A549 (cell line): Measurements from ENCODE around the gene SLC38A11. TPM values are rescaled to one million over a fixed set of nuclear protein-coding genes. Genes with fewer than 3 reads are reported as not detected.

Experiments used
- ATAC-seq, 2 experiments: fragments of 200-7000 bp in 1 of 2; fragments of >200 bp in 1 of 2; cut with Nextera tagmentation in 1 of 2; cut with Tn5 transposase in 1 of 2; 3 replicates each; pipeline versions ENCODE4 v1.8.0 to v1.9.1; 2018 to 2020; ENCODE audit warnings: mild to moderate bottlenecking in 1 of 2, moderate library complexity in 1 of 2
- CTCF ChIA-PET: fragments of 300-600 bp; sonication (Branson Sonifier 250); formaldehyde crosslinking; extraction: SDS; loops from one replicate; lab custom pipeline; 2021; ENCODE audit warnings: antibody characterized with exemption, inconsistent platforms; lab: Yijun Ruan, JAX
- POLR2A ChIA-PET: fragments of 350-600 bp; formaldehyde crosslinking; extraction: SDS; loops from one replicate; lab custom pipeline; 2021; ENCODE audit warnings: antibody characterized with exemption, inconsistent platforms; lab: Yijun Ruan, JAX
- DNase-seq, 2 experiments: peaks; one replicate each; pipeline versions ENCODE4 v3.0.0 to v3.0.0-alpha.2; 2011 to 2016; ENCODE audit warnings: low read depth in 1 of 2, low spot score in 1 of 2
- FAIRE-seq: peaks from 2 replicates; lab custom pipeline; 2011; peaks lifted over from hg19 to GRCh38; lab: Jason Lieb, UNC
- H3K27ac ChIP-seq, 2 experiments: fragments of >200 bp; sonication (Bioruptor Twin); formaldehyde crosslinking; 3 replicates each; pipeline ENCODE4 v1.5.1; 2016 to 2017
- H3K4me1 ChIP-seq: fragments of >200 bp; sonication (Bioruptor Twin); formaldehyde crosslinking; 3 replicates; pipeline ENCODE4 v1.6.1; 2016
- H3K4me2 ChIP-seq: fragments of >200 bp; sonication (Bioruptor Twin); formaldehyde crosslinking; 3 replicates; pipeline ENCODE4 v1.6.1; 2016
- H3K4me3 ChIP-seq: fragments of >200 bp; sonication (Bioruptor Twin); formaldehyde crosslinking; 3 replicates; pipeline ENCODE4 v1.5.1; 2016
- H3K9me3 ChIP-seq: fragments of >200 bp; sonication (Bioruptor Twin); formaldehyde crosslinking; 3 replicates; pipeline ENCODE4 v1.6.1; 2016
- ATOH8 ChIP-seq: fragments of 250-450 bp; sonication (Bioruptor Pico); IDR thresholded peaks from 2 replicates; pipeline ENCODE4 v1.5.0; 2020; ENCODE audit warnings: low read depth, mild to moderate bottlenecking, moderate library complexity
- BCL3 ChIP-seq: fragments of >200 bp; sonication (Bioruptor Twin); formaldehyde crosslinking; IDR thresholded peaks from 3 replicates; pipeline ENCODE4 v1.6.1; 2016
- CBX8 ChIP-seq: fragments of 200-600 bp; sonication (generic); IDR thresholded peaks from 2 replicates; pipeline ENCODE4 v1.6.1; 2016
- E2F6 ChIP-seq: IDR thresholded peaks from 2 replicates; pipeline ENCODE4 v1.6.1; 2012; ENCODE audit warnings: low read depth, borderline replicate concordance
- FOSL2 ChIP-seq, 2 experiments: fragments of 450-650 bp in 1 of 2; fragments of >200 bp in 1 of 2; sonication (Bioruptor Twin) in 1 of 2; formaldehyde crosslinking; IDR thresholded peaks; 2 replicates each; pipeline versions ENCODE4 v1.5.0 to v1.6.1; 2016 to 2020; ENCODE audit warnings: mild to moderate bottlenecking in 1 of 2, moderate library complexity in 1 of 2
- GATA3 ChIP-seq: IDR thresholded peaks from 2 replicates; pipeline ENCODE4 v1.6.1; 2012; ENCODE audit warnings: borderline replicate concordance
- HDAC2 ChIP-seq: fragments of 200-600 bp; sonication (generic); IDR thresholded peaks from 2 replicates; pipeline ENCODE4 v1.6.1; 2016
- HEYL ChIP-seq: fragments of 250-450 bp; sonication (Bioruptor Pico); IDR thresholded peaks from 2 replicates; pipeline ENCODE4 v1.8.0; 2021; ENCODE audit warnings: mild to moderate bottlenecking, moderate library complexity
- HOXB13 ChIP-seq: fragments of 250-450 bp; sonication (Bioruptor Pico); IDR thresholded peaks from 2 replicates; pipeline ENCODE4 v1.5.0; 2020; ENCODE audit warnings: low read depth, mild to moderate bottlenecking, moderate library complexity
- JUN ChIP-seq, 2 experiments: fragments of >200 bp; sonication (Bioruptor Twin); formaldehyde crosslinking; IDR thresholded peaks; 2 replicates in 1 of 2; 3 replicates in 1 of 2; pipeline ENCODE4 v1.6.1; 2016 to 2017
- KDM1A ChIP-seq: fragments of 200-600 bp; sonication (generic); IDR thresholded peaks from 2 replicates; pipeline ENCODE4 v1.6.1; 2016; ENCODE audit warnings: low read depth, mild to moderate bottlenecking
- MAFK ChIP-seq: fragments of 450-650 bp; IDR thresholded peaks from 2 replicates; pipeline ENCODE4 v1.6.1; 2014; ENCODE audit not compliant: partially characterized antibody
- MAZ ChIP-seq: fragments of 150-350 bp; IDR thresholded peaks from 2 replicates; pipeline ENCODE4 v1.6.1; 2014; ENCODE audit warnings: antibody characterized with exemption, low read depth, low read length, borderline replicate concordance
- NPAS2 ChIP-seq: fragments of 250-450 bp; sonication (Bioruptor Pico); IDR thresholded peaks from 2 replicates; pipeline ENCODE4 v1.8.0; 2022; ENCODE audit warnings: mild to moderate bottlenecking, moderate library complexity, borderline replicate concordance
- PBX3 ChIP-seq: IDR thresholded peaks from 2 replicates; pipeline ENCODE4 v1.6.1; 2012
- POLR2A ChIP-seq: IDR thresholded peaks from 2 replicates; pipeline ENCODE4 v1.6.1; 2012; ENCODE audit warnings: mild to moderate bottlenecking, low read length
- POLR2AphosphoS2 ChIP-seq: conservative IDR thresholded peaks from 2 replicates; pipeline ENCODE4 v1.6.1; 2012; ENCODE audit warnings: low read length, improper control_type of control experiment, inconsistent platforms
- RAD21 ChIP-seq, 2 experiments: fragments of >200 bp in 1 of 2; sonication (Bioruptor Twin) in 1 of 2; formaldehyde crosslinking in 1 of 2; IDR thresholded peaks in 1 of 2; conservative IDR thresholded peaks in 1 of 2; 2 replicates in 1 of 2; 3 replicates in 1 of 2; pipeline ENCODE4 v1.6.1; 2012 to 2018; ENCODE audit warnings: inconsistent platforms in 1 of 2
- RFX5 ChIP-seq: fragments of 450-650 bp; IDR thresholded peaks from 2 replicates; pipeline ENCODE4 v1.7.1; 2014; ENCODE audit warnings: antibody characterized with exemption, mild to moderate bottlenecking, moderate library complexity
- SMC3 ChIP-seq: fragments of >200 bp; sonication (Bioruptor Twin); formaldehyde crosslinking; IDR thresholded peaks from 3 replicates; pipeline ENCODE4 v1.6.1; 2018; ENCODE audit warnings: inconsistent platforms
- ZC3H11A ChIP-seq: fragments of 450-650 bp; IDR thresholded peaks from 2 replicates; pipeline ENCODE4 v1.6.1; 2014; ENCODE audit warnings: antibody characterized with exemption, mild to moderate bottlenecking
- ZFP36 ChIP-seq: fragments of 450-650 bp; IDR thresholded peaks from 2 replicates; pipeline ENCODE4 v1.6.1; 2014; ENCODE audit warnings: borderline replicate concordance; ENCODE audit not compliant: partially characterized antibody
- ZNF302 ChIP-seq: fragments of 250-450 bp; sonication (Bioruptor Pico); IDR thresholded peaks from 2 replicates; pipeline ENCODE4 v1.9.0; 2021; ENCODE audit warnings: inconsistent platforms, mild to moderate bottlenecking, moderate library complexity
- WGBS: methylation state at CpG from one replicate; pipeline ENCODE4 v1.1.6; 2017; ENCODE audit errors: missing lambda C conversion rate; 5-methylcytosine and 5-hydroxymethylcytosine counted together
- polyA plus RNA-seq, 4 experiments: library from polyadenylated mRNA; depleted of rRNA in 3 of 4; stranded (reverse); fragments of >200 nt; fragmentation: RNase III in 1 of 4; extraction: RNeasy Plus Mini Kit Qiagen cat#74134 plus additional on column Dnase treatment in 1 of 4; gene quantifications; 2 replicates in 3 of 4; 3 replicates in 1 of 4; pipeline ENCODE4 v1.2.3, GENCODE V29; 2011 to 2017

The SLC38A11 gene
- polyA plus RNA-seq, 2 of the 4 experiments (the other 2 are of a cell fraction), result 0.05 to 0.22 TPM

- Histone ChIP-seq H3K4me1 (no peaks in the 10 kb centered on the region), H3K4me2 (no peak overlapping the region), H3K4me3 (no peak overlapping the region), H3K9me3 (no peaks in the 10 kb centered on the region), H3K27ac (no peak overlapping the region)
- ChIA-PET POLR2A (no interaction called here), CTCF (no interaction called here)
- no peak for FAIRE-seq
- no peak for DNase-seq
- TF ChIP-seq ATOH8 (CRISPR knock-in tag), result no peak
- no peak for TF ChIP-seq HOXB13 (CRISPR knock-in tag)
- TF ChIP-seq MAFK, result peak; percentile 85
- TF ChIP-seq RAD21 (conservative IDR thresholded peaks at IDR 0.05 in 1 of 2, IDR thresholded peaks at IDR 0.05 in 1 of 2), result no peak
- TF ChIP-seq ZFP36, result no peak
- TF ChIP-seq JUN (IDR thresholded peaks at IDR 0.05), result no peak
- no peak for TF ChIP-seq SMC3
- ATAC-seq, result no peak
Observed at GRCh38 chr2:164928101-164928673, 27.1 kb downstream of the SLC38A11 start.

- no peak for TF ChIP-seq ZNF302 (CRISPR knock-in tag)
- no peak for TF ChIP-seq GATA3
- no peak for TF ChIP-seq KDM1A
- no peak for TF ChIP-seq POLR2AphosphoS2
- TF ChIP-seq SMC3, result no peak
- TF ChIP-seq NPAS2, result no peak
- TF ChIP-seq FOSL2 (IDR thresholded peaks at IDR 0.05), result no peak
- no peak for TF ChIP-seq FOSL2 (CRISPR knock-in tag; IDR thresholded peaks at IDR 0.05)
- no peak for TF ChIP-seq E2F6
- no peak for TF ChIP-seq POLR2A
- TF ChIP-seq CBX8, result no peak
- no peak for TF ChIP-seq PBX3
- TF ChIP-seq BCL3, result no peak
- TF ChIP-seq HDAC2, result no peak
- TF ChIP-seq MAZ, result no peak
- no peak for TF ChIP-seq HEYL (CRISPR knock-in tag)
- TF ChIP-seq ZC3H11A, result no peak
- TF ChIP-seq HOXB13 (CRISPR knock-in tag), result no peak
- no peak for TF ChIP-seq RFX5
- 0 out of 6 replicates have a peak overlapping the region, but pooled peaks of 1 of the 2 experiments have one; percentile 10 for H3K27ac ChIP-seq
- FAIRE-seq, result no peak
- POLR2A ChIA-PET, result no interaction called here
- H3K9me3 ChIP-seq, result no peaks in the 10 kb centered on the region
- no peak for DNase-seq
- 88% methylated on average over 3 of the region's 3 CpGs for WGBS
- CTCF ChIA-PET, result interaction anchor here (0.9 to 1.8 kb wide), 3 partner anchors 16 to 184 kb away, joined by 3 to 5 read pairs (median 3); partner anchors contain the start of gene COBLL1
- H3K4me3 ChIP-seq, result no peak overlapping the region
- no peak overlapping the region for H3K4me2 ChIP-seq
- H3K4me1 ChIP-seq, result peaks cover 12% of the 10 kb centered on the region; the same call in 2 of the 3 replicates
- ATAC-seq, result no peak
Observed at GRCh38 chr2:164922134-164922533, 33.2 kb downstream of the SLC38A11 start.
